Fibroblast of skin of scalp (primary cell): ENCODE results near the gene RAPGEF2. TPM values are rescaled to one million over a fixed set of nuclear protein-coding genes. Genes with fewer than 3 reads are reported as not detected.
"Not testable (repeated sequence)": the region's sequence is repeated elsewhere in the genome, so short reads cannot be mapped to it uniquely, and the experiment has no call there.

ENCODE experiments used
- DNase-seq: peaks from one replicate; pipeline ENCODE4 v3.0.0-alpha.2; 2013
- polyA plus RNA-seq, 2 experiments: library from polyadenylated mRNA; unstranded; fragments of 120-200 nt; gene quantifications; one replicate each; pipeline ENCODE4 v1.2.1, GENCODE V29; 2013; ENCODE audit not compliant: insufficient read length in 2 of 2

Gene RAPGEF2, protein sequence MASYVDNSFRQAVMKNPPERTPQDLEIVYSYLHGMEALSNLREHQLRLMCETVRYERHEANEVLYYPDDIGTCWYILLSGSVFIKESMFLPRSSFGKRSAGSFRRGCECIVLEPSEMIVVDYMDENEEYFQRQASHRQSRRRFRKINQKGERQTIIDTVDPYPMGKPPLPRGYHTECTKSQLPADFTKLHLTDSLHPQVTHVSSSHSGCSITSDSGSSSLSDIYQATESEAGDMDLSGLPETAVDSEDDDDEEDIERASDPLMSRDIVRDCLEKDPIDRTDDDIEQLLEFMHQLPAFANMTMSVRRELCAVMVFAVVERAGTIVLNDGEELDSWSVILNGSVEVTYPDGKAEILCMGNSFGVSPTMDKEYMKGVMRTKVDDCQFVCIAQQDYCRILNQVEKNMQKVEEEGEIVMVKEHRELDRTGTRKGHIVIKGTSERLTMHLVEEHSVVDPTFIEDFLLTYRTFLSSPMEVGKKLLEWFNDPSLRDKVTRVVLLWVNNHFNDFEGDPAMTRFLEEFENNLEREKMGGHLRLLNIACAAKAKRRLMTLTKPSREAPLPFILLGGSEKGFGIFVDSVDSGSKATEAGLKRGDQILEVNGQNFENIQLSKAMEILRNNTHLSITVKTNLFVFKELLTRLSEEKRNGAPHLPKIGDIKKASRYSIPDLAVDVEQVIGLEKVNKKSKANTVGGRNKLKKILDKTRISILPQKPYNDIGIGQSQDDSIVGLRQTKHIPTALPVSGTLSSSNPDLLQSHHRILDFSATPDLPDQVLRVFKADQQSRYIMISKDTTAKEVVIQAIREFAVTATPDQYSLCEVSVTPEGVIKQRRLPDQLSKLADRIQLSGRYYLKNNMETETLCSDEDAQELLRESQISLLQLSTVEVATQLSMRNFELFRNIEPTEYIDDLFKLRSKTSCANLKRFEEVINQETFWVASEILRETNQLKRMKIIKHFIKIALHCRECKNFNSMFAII (N-terminal part only)
- polyA plus RNA-seq (2013, experiment 1 of 2; ENCODE audit: insufficient read length) = 14.8 TPM
- 13.1 TPM for polyA plus RNA-seq (2013, experiment 2 of 2; ENCODE audit: insufficient read length)

DNA sequence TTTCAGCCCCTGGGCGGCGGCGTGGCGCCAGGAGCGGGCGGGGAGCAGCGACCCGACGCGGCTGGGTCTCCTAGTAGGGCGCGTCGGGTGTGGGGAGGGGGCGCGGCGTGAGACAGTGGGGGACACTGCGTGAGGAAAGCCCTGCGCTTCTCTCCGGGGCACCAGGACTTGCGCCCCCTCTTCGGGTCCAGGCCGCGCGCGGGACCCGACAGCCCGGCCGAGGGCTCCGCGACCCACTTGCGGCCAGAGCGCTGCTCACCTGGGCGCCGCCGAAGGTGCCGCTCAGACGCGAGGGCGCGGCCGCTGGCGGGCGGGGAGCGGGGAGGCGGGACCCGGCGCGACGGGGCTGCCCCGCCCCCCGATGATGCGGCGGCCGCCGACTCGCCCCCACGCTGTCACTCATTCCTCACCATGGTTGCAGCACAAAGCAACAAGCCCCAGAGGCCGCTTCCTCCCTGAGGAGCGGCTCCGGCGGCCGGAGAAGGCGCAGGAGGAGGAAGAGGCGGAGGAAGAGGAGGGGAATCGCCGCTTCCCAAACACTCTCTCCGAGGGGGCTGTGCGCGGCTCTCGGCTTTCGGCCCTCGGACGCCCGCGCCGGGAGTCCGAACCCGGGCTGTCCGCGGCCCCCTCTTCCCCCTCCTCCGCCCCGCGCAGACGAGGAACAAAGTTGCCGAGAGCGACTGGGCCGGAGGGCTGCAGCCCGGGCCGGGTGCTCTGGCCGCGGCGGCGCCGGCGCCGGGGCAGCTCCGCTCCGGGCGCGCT lies at the start of gene RAPGEF2:
TSS of gene RAPGEF2 (plus strand) at position 458 of the 762 bp plus-strand sequence. CDS start 1,084 bp downstream, outside the sequence.
- DNase-seq = peak; percentile 96

DNA sequence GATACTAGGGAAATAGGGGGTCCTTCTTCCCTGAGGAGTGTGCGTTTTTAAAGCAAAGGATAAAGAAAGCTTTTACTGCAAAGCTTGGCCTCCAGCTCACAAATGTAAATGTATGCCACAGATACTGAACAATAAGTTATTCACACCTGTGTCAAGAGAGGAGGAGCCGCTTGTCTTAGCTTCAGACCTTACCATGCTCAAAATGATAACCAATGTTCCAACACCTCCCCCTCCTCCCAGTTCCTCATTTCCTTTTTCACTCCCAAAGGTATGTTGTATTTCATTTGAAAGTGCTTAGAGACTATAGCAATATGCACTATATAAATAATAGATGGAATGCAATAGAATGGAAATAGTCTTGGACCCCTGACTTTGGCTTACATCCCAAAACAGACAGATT lies 47.0 kb upstream of the RAPGEF2 start:
- DNase-seq = no peak

DNA sequence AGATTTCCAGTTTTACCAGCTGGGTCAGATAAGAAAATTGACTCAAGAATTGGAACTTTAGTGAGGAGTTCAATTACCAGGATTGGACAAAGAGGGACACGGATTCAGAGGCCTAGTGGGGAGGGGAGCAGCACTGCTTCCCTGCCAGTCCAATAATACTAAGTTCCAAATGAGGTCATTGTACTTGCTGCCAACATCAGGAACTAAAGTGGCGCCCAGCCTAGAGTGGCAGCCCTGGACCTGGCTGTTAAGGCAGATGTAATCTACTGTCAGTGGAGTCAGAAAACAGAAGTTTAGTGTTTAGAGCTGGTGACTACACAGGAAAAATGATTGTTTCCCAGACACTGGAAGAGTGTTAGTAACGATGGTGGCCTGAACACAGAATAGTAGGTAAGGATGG lies 42.7 kb upstream of the RAPGEF2 start:
- DNase-seq = no peak

DNA sequence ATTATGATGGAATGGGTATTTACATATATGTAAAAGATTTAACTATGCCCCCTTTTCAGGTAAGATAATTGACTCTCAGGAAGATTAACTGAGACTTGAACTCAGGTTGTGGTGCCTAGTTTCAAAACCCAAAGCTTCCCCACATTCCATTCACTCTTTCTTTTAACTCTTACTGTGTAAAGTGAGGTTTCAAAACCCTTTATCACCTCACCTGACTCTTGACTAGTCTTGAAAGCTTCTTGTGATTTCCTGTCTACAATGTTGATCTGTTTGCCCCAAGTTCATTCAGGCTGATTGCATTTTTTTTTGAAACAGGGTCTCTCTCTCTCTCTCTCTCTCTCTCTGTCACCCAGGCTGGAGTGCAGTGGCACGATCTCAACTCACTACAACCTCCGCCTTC lies 40.5 kb upstream of the RAPGEF2 start:
- no peak for DNase-seq

DNA sequence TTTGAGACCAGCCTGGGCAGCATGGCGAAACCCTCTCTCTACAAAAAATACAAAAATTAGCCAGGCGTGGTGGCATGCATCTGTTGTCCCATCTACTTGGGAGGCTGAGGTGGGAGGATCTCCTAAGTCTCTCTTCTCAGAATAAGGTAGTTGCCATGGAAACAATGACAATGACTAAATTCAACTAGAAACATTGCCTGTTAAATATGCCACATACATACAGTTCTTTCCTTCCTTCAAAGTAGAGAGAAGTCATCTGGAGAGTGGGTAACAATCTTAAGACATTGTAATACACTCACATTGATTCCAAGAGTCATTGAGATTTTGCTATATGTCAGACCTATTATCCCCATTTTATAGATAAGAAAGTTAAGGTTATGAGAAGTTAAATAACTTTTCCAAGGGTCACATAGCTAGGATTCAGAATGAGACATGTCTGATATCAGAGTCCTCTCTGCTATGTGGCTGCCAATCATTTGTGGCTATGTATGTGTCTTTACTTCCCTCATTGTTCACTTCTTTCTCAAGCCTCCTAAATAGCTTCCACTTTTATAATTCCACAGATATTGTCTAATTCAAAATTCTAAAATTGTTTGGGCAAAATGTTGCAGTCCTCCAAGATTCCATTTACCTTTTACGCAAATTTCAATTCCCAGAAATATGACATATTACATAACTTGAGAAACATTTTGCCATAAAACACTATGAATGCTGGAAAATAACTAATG lies 37.2 kb upstream of the RAPGEF2 start:
- no peak for DNase-seq

DNA sequence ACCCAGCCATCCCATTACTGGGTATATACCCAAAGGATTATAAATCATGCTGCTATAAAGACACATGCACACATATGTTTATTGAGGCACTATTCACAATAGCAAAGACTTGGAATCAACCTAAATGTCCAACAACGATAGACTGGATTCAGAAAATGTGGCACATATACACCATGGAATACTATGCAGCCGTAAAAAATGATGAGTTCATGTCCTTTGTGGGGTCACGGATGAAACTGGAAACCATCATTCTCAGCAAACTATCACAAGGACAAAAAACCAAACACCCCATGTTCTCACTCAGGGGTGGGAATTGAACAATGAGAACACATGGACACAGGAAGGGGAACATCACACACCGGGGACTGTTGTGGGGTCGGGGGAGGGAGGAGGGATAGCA lies 34.7 kb upstream of the RAPGEF2 start:
- DNase-seq = not testable (repeated sequence)

DNA sequence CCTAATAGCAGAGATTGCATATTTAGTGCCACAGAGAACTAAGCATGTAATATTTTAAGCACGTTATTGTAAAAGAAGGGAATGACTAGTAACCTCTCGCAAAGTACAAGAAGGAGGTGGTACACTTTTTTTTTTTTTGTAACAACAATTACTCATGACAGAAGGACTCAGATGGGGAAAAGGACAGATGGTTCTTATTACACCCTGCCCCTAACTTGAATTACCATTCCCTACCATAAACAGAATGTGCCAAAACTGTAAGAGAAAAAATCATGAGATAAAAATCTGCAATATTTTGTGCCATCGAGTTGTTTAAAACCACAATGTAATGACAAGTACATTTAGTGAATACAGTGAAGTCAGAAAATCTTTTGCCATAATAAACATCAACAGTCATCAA lies 33.0 kb upstream of the RAPGEF2 start:
- DNase-seq = peak; percentile 86

DNA sequence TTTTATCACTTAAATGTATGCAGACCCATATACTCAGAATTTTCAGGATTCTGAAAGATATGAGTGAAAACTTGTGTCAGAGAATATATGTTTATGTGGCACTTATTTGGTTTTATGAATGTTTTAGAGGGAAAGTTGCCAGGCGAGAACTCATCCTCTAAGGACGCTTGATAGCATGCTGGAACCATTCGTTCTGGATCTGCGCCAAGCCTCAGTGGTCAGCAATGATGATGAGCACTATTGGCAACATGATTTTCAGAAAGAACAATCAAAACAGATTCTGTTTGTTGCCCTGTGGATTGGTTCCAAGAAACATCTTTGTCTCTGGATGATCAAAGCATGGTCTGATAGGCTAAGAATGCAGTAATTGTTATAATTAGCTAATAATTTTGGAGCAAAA lies 32.1 kb upstream of the RAPGEF2 start:
- peak; percentile 90 for DNase-seq

DNA sequence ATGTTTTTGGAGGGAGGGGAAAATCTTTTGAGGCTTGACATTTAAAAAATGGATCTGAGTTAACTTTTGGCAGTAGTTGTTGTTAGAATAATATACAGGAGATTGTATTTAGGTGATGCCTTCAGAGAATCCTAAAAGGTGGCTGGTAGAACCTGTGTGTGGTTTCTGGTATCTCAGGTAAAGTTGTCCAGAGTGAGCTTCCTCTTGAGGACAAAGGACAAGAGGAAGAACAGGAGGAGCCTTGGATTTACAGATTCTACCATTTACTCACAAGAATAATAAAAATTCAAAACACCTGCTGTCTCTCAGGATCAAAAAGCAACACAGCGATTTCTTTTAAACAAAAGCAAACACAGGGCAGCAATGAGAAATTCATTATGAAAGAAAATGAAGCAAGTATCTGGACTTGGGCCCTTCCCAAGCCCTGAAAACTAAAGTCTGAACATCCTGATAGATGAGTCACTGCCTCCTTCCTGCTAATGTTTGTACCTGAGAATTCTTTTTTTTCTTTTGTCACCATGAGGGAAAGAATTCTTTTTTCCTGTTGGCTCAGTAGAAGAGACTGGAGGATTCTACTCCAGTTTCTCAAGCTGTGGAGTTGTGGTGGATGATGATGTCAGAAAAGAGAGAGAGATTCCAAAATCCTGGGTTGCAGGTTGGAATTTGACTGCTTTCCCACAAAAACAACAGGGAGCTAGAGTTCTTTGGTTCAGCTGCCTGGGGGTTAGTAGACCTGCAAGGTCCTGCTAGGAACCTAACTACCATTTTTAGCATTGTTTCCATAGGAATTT lies 31.5 kb upstream of the RAPGEF2 start:
- DNase-seq = peak; percentile 74

DNA sequence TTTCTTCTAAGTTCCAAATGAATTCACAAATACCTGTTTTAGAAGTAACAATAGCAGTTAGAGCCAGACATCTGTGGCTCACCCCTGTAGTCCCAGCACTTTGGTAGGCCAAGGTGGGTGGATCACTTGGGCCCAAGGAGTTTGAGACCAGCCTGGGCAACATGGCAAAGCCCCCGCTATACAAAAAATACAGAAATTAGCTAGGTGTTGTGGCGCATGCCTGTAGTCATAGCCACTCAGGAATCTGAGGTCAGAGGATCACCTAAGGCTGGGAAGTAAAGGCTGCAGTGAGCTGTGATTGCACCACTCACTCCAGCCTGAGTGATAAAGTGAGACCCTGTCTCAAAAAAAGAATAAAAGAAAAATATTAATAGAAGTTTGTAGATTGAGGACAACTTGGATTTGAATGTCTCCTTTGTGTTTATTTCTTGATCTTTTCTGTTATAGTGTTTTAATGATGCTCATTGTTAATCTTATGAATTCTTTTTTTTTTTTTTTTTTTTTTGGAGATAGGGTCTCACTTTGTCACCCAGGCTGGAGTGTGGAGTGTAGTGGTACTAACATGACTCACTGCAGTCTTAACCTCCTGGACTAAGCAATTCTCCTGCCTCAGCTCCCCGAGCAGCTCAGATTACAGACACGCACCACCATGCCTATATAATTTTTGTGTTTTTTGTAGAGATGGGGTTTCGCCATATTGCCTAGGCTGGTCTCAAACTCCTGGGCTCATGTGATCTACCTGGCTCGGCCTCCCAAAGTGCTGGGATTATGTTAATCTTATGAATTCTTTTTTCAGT lies 30.7 kb upstream of the RAPGEF2 start:
- no peak for DNase-seq

DNA sequence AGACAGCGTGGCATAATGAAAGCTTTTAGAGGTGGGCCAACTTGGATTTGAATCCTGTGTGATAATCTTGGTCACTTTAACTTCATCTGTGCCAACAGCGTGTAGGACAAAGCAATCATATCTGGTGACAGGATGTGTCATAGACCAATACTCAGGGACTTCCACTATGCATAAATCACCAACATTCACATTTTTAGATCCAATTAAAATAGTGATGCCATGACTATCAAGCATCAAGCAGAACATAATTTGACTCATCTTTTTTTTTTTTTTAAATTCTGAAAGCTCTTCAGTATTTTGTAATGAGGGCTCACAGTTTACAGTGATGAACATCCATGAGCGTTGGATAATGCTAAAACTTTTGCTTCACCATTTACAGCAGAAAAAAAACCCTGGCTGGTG lies 27.3 kb upstream of the RAPGEF2 start:
- peak; percentile 80 for DNase-seq

DNA sequence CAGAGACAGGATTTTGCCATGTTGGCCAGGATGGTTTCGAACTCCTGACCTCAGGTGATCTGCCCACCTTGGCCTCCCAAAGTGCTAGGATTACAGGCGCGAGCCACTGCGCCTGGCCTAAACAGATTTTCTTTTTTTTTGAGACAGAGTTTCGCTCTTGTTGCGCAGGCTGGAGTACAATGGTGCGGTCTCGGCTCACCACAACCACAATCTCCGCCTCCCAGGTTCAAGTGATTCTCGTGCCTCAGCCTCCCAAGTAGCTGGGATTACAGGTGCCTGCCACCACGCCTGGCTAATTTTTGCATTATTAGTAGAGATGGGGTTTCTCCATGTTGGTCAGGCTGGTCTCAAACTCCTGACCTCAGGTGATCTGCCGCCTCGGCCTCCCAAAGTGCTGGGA lies 25.9 kb upstream of the RAPGEF2 start:
- not testable (repeated sequence) for DNase-seq

DNA sequence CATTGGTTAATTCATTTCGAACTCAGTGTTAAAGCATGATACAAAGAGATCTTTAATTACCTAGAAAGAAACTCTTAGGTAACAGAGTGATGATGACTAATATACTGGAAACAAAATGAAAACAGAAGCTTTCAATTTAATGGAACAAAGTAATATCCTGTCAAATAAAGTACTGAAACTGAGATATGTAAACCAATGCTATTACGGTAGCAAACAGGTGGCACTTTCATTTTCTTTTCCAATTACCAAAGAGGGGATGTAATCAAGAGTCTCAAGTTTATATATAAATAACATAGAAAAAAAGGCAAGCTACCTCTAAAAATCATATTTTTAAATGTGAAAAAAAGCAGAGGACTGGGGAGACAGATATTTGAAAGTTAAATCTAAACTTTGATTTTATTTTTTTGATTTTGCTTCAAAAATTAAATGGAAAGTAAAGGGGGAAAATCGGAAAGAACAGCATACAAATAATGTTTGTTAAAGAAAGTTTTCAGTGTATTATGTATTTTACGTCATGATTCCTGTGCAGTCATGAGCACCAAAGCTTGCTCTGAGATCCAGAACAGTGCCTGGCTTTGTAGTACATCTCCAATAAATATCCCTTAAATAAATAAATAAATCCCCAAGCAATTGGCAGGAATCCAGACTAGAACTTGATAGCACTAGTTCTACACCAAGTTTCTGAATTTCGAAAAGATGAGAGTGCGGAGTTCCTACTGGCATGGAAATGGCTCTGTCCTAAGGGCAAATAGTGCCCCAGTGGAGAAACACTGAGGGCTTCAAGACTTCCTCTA lies 25.0 kb upstream of the RAPGEF2 start:
- DNase-seq = no peak

DNA sequence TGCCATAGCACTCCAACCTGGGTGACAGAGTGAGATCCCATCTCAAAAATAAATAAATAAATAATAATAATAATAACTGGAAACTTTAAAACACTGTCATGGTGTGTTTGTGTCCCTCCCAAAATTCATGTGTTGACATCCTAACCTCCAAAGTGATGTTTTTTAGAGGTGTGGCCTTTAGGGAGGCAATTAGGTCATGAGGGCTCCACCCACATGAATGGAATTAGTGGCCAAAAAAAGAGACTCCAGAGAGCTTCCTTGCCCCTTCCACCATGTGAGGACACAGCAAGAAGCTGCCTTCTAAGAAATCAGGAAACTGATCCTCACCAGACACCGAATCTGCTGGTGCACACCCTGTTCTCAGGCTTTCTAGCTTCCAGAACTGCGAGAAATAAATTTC lies 23.8 kb upstream of the RAPGEF2 start:
- no peak for DNase-seq

DNA sequence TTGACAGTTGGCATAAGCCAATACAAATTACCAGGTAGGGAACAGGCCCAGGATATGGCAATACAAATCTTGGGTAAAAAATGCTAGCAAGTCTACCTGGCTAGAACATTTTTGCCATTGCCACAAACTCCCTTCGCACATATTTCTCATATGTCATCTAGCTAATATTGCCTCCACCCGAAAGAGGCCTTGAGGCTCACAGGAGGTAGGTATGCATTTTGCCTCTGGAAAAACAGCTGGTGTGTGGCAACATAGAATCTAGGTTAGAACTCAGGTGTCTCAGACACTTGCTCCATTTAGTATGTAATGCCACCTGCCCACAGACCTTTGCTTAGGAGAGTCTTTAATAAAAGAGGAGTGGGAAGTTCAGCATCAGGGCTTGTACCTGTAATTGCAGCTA lies 16.3 kb upstream of the RAPGEF2 start:
- DNase-seq = no peak

DNA sequence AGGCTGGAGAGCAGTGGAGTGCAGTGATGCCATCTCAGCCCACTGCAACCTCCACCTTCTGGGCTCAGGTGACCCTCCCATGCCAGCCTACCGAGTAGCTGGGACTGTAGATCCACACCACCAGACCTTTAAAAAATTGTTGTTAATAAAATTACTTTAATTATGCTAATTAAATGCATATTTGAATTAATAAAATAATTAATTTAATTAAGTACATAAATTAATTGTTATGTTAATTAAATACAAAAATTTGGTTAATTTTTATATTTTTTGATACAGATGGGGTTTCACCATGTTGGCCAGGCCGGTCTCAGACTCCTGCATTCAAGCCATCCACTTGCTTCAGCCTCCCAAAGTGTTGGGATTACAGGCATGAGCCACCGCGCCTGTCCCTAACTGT lies 12.6 kb upstream of the RAPGEF2 start:
- DNase-seq = no peak

DNA sequence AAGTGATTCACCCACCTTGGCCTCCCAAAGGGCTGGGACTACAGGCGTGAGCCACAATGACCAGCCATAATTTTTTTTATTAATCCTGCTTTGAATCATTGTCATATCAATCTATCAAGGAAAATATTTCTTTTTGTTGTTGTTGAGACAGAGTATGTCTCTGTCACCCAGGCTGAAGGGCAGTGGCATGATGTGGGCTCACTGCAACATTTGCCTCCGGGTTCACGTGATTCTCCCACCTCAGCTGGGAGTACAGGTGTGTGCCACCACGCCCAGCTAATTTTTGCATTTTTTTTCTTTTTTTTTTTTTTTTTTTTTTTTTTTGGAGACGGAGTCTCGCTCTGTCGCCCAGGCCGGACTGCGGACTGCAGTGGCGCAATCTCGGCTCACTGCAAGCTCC lies 8.7 kb upstream of the RAPGEF2 start:
- DNase-seq = not testable (repeated sequence)

DNA sequence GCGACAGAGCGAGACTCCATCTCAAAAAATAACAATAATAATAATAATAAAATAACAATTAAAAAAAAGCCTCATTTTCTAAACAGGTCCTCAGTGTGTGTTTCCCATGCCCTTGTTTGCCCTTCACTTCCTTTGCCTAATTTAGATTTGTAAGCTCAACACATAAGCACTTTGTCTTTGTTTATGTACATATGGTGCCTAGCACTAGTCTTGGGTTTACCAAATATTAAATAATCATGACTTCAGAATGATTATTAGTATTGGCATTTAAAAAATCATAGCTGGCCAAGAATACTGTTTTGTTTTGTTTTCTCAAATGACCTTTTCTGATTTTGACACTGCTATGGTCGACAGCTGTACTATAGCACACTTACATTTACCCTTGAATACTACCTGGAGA lies 6.4 kb upstream of the RAPGEF2 start:
- no peak for DNase-seq

DNA sequence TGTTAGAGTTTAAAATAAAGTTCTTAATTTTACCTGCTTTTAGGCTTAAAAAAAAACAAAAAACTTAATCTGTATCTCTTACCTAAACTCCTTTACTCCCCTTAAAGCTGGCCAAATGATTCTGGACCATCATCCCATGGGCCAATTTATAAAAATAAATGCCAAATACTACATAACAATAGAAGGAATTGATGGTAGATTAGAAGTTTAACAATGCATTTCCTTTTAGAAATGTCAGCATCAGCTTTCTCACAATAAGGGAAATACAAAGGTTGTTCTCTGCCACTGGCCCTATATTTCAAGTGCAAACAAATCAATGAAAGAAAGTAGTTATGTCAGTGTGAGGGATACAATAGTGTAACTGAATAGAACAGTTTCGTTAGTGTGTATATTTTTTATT lies 5.7 kb upstream of the RAPGEF2 start:
- DNase-seq = no peak
